HPDE6-E6E7 (cell line): Measurements from ENCODE around the gene CCDC175.
A peak's percentile ranks its signal among the peaks of the same experiment; 100 is the strongest.

ENCODE experiments used
- DNase-seq: peaks from one replicate; pipeline ENCODE4 v3.0.0; 2011; ENCODE audit warnings: missing footprints; ENCODE audit errors: extremely low spot score

The CCDC175 gene

DNA sequence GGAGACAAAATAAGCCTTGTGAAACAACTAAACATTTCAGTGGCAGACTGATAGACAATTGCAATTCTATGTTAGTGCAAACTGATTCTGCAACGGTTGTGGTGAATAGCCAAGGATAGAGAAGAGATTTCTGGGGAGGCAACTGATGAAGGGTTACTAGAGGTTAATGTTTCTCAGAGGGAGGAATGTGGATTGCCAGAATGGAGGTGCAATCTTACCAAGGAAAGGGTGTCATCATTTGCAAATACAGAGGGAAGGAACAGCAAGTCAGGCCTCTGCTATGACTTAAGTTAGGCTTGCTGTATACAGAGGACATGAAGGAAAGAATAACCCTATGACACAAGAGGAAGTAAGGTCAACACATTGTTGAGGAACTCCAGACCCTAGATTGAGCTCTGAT, 35.8 kb downstream of the CCDC175 start:
- DNase-seq = no peak

DNA sequence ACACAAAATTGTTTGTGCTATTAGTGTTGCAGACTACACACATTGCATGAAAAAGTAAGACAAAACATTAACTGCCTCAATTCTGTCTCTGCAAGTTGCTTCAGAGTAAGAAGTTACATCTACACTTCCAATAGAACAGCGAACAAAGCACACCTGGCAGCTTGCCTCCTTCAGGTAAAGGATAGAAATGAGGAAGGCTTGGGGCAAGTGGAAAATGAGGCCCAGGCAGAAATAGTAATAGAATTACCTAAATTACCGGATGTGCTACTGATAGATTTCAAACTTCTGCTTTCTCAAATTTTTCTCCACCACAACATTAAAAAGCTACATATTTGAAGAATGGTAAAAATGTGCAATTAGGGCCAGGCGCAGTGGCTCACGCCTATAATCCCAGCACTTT, 37.7 kb downstream of the CCDC175 start:
- DNase-seq = no peak

DNA sequence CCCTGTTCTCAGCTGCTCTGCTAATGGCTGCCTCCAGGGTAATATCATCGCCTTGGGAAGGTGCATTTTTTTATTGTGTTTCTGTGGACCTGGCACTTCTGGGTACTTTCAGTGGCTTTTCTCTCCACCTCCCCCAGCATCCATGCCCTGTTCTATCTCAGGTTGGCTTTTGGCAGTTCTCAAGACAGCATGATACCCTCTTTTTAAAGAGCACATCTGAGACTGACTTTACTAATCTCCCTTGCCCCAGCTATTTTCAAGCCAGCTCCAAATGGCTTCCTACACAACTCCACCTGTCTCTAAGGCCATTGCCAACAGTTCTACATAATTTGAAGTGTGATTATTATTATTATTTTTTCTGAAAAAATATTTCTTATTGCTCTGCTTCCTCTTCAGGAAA, 39.1 kb downstream of the CCDC175 start:
- DNase-seq = no peak

GRCh38 chr14:59534361-59534987, 42.1 kb downstream of the CCDC175 start:
- DNase-seq = no peak

GRCh38 chr14:59532419-59532818, 44.2 kb downstream of the CCDC175 start:
- no peak for DNase-seq

- no peak for DNase-seq
Measured at GRCh38 chr14:59530349-59530748, 46.3 kb downstream of the CCDC175 start.

DNA sequence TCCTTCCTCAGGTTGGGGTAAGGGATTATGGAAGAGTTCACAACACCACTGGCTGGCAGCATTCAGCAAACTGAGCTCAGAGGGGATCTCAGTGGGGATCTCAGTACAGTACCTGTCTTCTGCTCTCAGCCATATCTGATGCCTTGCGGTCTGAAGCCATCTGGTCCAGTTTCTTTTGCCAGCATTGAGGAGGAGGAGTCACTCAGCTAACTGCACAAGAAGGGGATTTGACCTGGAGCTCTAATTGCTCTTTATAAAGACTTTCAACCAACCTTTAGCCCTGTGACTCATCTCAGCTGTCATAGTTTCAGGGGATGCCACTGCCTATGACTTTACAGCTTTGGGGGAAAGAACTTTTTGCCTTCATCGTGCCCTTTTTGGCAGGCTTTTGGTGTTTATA, 47.4 kb downstream of the CCDC175 start:
- no peak for DNase-seq

DNA sequence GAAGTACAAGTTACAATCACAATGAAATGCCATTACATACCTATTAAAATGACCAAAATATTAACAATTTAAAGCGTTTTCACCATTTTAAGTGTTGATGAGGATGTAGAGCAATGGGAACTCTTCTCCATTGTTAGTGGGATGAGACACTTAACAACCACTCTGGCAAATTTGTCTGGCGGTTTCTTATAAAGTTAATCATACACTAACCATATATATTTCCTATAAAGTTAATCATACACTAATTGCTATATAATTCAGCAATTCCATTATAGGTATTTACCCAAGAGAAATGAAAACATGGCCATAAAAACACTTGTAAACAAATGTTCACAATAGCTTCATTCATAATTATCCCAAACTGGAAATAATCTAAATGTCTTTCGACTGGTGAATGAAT, 56.4 kb downstream of the CCDC175 start:
- no peak for DNase-seq

- no peak for DNase-seq
Measured at GRCh38 chr14:59511916-59512575, 64.6 kb downstream of the CCDC175 start.

DNA sequence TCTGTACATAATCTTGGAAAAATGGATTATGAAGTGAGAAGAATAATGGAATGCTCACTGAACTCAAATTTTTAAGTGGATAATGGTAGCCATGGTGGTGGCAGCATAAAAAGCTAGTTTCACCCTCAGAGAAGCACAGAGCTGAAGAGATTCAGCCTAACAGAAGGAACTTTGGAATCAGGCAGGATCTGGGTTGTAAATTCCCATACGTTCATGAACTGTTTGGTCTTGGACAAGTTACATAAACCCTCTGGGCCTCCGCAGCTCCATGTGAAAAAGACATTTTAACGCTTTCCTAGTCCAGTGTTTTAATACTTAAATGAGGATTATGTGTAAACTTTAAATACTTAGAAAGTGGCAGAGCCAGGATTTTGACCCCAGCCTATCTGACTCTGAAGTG, 65.6 kb downstream of the CCDC175 start:
- no peak for DNase-seq

DNA sequence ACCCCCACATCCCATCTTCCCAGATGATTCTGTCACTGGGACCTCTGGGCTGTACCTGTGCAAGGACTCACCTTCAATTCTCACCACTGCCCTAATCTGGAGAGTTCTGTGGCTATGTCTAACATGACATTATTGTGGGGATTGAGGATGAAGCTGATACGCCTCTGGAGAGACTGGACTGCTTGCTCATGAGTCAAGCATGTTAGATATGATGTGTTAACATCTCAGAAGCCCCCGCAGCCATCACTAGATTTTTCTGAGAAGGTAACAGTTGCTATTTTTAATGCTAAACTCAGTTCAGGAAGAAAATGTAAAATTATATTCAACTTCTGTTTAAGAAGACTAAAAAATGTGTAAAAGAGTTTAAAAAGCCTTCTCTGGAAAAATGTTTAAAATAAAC, 66.6 kb downstream of the CCDC175 start:
- no peak for DNase-seq

DNA sequence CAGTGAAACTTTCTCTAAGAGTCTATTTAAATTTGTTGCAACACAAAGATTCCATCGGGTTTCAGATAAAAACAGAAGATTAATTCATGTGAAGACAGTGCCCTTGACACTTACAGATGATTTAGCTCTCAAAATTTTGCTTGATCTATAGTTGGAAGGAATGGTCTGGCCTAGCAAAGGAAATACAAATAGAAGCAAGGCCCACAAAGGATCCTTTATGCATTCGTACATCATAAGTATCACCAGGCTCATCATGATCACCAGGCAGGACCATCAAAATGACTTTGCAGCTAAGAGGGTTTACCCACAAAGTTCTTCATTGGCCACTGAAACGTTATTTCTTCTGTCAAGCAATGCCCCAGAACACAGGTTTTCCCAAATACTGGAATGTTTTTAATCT, 67.5 kb downstream of the CCDC175 start:
- DNase-seq = no peak

DNA sequence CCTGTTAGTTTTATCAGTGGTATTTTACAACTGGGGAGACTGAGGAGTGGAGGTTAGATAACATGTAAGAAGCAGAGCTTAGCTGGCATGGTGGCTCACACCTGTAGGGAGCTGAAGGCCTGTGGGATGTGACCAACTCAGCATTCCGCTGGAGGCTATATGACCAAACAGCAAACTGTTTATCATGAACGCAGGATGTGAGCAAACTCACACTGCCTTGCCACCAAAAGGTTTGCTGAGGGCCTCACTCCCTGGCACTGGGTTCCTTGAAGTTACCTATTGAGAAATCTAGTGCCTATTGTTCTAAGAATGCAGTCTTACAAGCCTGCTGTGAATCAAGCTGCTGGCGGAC, 68.9 kb downstream of the CCDC175 start:
- peak; percentile 23 for DNase-seq

DNA sequence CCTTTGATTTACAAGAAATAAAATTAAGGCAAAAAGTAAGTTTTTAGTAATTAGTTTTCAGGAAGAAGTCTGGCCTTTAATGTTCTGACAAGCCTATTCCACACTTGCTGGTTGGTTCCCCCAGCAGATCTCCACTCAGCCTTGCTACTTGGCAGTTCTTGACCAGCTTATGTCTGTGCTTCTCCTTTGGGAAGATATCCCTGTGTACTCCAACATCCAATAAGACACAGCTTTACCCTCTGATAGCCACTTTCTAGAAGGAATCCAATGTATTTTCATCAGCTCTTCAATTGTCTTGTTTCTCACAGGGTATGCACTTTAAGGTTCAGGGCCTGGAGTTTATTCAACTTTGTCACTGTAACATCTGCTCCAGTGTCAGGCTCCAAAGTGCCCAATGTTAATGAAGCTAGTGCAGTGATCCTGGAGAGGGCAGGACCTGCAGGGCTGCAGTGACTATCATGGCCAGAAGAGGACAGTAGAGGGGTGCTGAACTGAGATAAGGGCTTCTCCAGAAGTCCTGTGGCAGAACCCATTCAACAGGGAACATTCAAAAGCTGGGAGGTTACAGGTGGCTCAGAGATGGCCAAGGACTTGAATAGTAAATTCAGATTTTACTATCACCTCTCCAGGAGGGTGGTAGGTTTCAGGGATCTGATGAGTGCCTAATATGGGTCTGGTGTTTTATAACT, 69.4 kb downstream of the CCDC175 start:
- peak; percentile 35 for DNase-seq

- DNase-seq = no peak
Measured at GRCh38 chr14:59503256-59503655, 73.4 kb downstream of the CCDC175 start.

- DNase-seq = no peak
Measured at GRCh38 chr14:59500732-59501131, 75.9 kb downstream of the CCDC175 start.

- DNase-seq = no peak
Measured at GRCh38 chr14:59492384-59492783, 84.2 kb downstream of the CCDC175 start.

GRCh38 chr14:59490756-59491155, 85.9 kb downstream of the CCDC175 start:
- DNase-seq = no peak

DNA sequence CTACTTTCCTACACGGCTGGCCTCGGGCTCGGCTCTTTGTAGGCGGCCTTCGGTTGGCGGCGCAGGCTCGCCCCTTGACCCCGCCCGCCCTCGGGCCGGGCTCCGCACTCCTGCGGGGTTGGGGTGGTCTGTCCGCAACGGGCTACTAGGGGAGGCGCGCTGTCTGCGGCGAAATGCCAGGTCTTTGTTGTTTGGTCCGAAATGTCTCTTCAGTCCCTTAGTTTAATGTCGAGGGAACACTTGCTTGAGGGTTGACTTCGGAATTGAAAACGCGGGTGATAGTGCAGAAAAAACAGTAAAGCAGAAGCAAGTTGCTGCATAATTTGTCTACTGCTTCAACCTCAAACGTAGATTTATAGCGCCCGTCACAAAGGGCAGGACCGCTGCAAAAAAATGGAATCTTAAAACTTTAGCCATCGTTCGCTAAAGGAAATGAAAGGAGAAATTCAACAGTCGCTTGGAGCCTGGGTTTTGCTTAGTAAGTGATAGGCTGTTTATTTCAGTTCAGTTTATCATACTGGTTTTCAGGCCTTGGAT, 91.9 kb downstream of the CCDC175 start:
- no peak for DNase-seq

DNA sequence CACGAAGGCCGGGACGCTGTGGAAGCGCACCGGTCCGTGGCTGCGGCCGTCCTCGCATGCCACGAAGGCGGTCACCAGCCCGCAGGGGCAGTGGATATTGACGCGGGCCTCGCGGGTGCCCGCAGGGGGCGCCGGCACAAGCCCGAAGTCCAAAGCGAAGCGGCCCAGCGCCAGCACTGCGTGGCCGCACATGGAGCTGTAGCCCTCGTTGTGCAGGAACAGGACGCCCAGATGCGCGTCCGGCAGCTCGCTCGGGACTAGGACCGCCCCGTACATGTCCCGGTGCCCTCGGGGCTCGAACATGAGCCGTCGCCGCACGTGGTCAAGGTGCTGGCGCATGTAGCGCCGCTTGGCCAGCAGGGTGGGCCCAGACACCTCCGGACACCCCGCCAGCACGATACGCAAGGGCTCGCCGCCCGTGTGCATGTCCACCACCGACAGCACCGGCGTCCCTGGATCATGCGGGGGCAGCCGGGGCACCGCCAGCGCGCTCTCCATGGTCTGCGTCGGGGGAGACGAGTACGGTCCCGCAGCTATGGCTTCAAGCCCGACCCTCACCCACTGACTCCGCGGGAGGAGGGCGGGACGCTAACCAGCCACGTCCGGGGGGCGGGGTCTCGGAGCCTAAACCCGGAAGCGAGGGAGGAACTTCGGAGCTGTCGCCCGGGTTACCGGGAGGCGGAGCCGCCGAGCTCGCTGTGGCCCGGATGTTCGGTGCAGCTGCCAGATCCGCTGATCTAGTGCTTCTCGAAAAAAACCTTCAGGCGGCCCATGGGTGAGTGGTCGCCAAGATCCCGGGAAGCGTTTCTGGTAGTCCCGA, 92.6 kb downstream of the CCDC175 start, which contains the start of the genes JKAMP and L3HYPDH:
Gene JKAMP (plus strand): TSS at position 699 of the 820 bp plus-strand sequence. CDS start 73 bp downstream, at position 772.
Gene L3HYPDH (minus strand): TSS at position 590 of the 820 bp plus-strand sequence. CDS start 92 bp downstream, at position 498.
- peak; percentile 91 for DNase-seq

DNA sequence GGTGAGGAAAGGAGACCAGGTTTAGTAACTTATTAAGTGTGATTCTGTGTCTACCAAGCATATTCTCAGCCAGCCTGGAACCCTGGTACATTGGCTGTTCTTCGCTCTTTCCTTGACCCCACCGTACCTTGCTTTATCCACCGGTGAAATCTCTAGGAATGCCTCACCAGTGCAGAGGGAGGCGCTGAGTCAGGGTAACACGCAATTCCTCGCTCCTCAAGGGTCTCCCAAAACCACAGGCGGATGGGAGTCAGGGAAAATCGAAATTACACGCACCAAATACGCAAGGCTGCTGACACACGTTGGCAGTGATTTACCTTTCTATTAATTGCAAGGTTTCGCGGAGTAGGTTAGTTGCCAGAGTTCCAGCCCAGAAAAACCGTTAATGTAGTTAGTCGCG, 93.2 kb downstream of the CCDC175 start:
- no peak for DNase-seq
